ENCODE results near the gene USP26.
"Not testable (repeated sequence)": the region's sequence is repeated elsewhere in the genome, so short reads cannot be mapped to it uniquely, and the experiment has no call there.

USP26 gene

GRCh38 chrX:133053861-133054598 is 42.9 kb downstream of the USP26 start:
- ATAC-seq: no peak

DNA sequence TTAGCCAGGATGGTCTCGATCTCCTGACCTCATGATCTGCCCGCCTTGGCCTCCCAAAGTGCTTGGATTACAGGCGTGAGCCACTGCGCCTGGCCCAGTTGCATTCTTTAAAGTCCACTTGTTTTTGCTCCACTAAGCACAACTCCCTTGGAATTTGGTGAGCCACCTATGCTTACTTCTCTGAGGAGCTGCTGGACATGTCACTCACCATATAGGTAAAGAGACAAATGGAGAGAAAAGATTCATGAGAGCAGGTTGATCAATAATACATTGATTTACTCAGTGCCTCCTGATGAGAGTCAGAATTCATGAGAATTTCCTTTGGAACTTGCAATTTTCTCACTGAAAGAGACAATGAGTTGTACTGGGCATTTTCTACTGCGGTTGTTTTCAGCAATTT is 48.2 kb downstream of the USP26 start:
- H3K36me3 Mint-ChIP-seq: no peaks in the 10 kb centered on the region
- DNase-seq (ENCODE audit: low spot score in 2 of 2): no peak
- no peak overlapping the region for H3K27ac Mint-ChIP-seq
- H3K9me3 Mint-ChIP-seq: no peaks in the 10 kb centered on the region
- H3K4me3 Mint-ChIP-seq: no peak overlapping the region
- no peak for ATAC-seq
- no peaks in the 10 kb centered on the region for H3K4me1 Mint-ChIP-seq

More at GRCh38 chrX:133053861-133054598, 42.9 kb downstream of the USP26 start:
- H3K9me3 Mint-ChIP-seq: no peaks in the 10 kb centered on the region
- no peaks in the 10 kb centered on the region for H3K36me3 Mint-ChIP-seq
- H3K27ac Mint-ChIP-seq: no peak overlapping the region
- no peak overlapping the region for H3K4me3 Mint-ChIP-seq
- no peak for DNase-seq (ENCODE audit: low spot score in 2 of 2)
- no peaks in the 10 kb centered on the region for H3K4me1 Mint-ChIP-seq

GRCh38 chrX:133046601-133047000 is 50.3 kb downstream of the USP26 start:
- Mint-ChIP-seq H3K4me1 (no peaks in the 10 kb centered on the region), H3K27ac (no peak overlapping the region), H3K4me3 (no peak overlapping the region), H3K9me3 (no peaks in the 10 kb centered on the region), H3K36me3 (no peaks in the 10 kb centered on the region)
- ATAC-seq: no peak
- DNase-seq (ENCODE audit: low spot score in 2 of 2): no peak

- DNase-seq (ENCODE audit: low spot score in 2 of 2) (no peak), ATAC-seq (no peak)
- H3K9me3 Mint-ChIP-seq: no peaks in the 10 kb centered on the region
- no peaks in the 10 kb centered on the region for H3K36me3 Mint-ChIP-seq
- H3K27ac Mint-ChIP-seq: no peak overlapping the region
- H3K4me3 Mint-ChIP-seq: no peak overlapping the region
- H3K4me1 Mint-ChIP-seq: no peaks in the 10 kb centered on the region
Observed at GRCh38 chrX:133045986-133046385, 50.9 kb downstream of the USP26 start.

GRCh38 chrX:133044145-133044786 is 52.6 kb downstream of the USP26 start:
- H3K27ac Mint-ChIP-seq; H3K4me3 Mint-ChIP-seq; H3K9me3 Mint-ChIP-seq; DNase-seq (ENCODE audit: low spot score in 2 of 2); ATAC-seq; H3K36me3 Mint-ChIP-seq; H3K4me1 Mint-ChIP-seq: not testable (repeated sequence)

GRCh38 chrX:133042260-133042659 is 54.6 kb downstream of the USP26 start:
- DNase-seq (ENCODE audit: low spot score in 2 of 2) (no peak), ATAC-seq (no peak)
- no peak overlapping the region for H3K27ac Mint-ChIP-seq
- H3K4me3 Mint-ChIP-seq: no peak overlapping the region
- H3K4me1 Mint-ChIP-seq: no peaks in the 10 kb centered on the region
- no peaks in the 10 kb centered on the region for H3K36me3 Mint-ChIP-seq
- H3K9me3 Mint-ChIP-seq: peaks cover 7% of the 10 kb centered on the region

GRCh38 chrX:133033010-133033409 is 63.9 kb downstream of the USP26 start:
- Mint-ChIP-seq H3K36me3 (no peaks in the 10 kb centered on the region), H3K9me3 (no peaks in the 10 kb centered on the region)
- no peak for ATAC-seq

DNA sequence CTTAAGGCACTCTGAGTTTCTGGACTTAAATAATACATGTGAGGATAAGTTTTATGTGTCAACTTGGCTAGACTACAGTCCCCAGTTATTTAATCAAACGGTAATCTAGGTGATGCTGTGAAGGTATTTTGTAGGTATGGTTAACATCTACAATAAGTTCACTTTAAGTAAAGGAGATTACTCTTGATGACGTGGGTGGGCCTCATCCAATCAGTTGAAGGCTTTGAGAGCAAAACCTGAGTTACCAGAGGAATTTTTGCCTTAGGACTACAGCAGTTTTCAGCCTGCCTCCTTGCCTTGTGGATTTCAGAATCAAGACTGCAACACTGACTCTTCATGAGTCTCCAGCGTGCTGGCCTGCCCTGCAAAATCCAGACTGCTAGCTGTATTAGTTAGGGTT is 78.7 kb downstream of the USP26 start:
- Mint-ChIP-seq H3K4me3 (no peak overlapping the region), H3K36me3 (no peaks in the 10 kb centered on the region), H3K4me1 (no peaks in the 10 kb centered on the region), H3K9me3 (no peaks in the 10 kb centered on the region), H3K27ac (no peak overlapping the region)
- DNase-seq (ENCODE audit: low spot score in 2 of 2) (no peak), ATAC-seq (no peak)

More at GRCh38 chrX:133033010-133033409, 63.9 kb downstream of the USP26 start:
- no peak overlapping the region for H3K27ac Mint-ChIP-seq
- no peak overlapping the region for H3K4me3 Mint-ChIP-seq
- no peak for DNase-seq (ENCODE audit: low spot score in 2 of 2)
- H3K4me1 Mint-ChIP-seq: no peaks in the 10 kb centered on the region

DNA sequence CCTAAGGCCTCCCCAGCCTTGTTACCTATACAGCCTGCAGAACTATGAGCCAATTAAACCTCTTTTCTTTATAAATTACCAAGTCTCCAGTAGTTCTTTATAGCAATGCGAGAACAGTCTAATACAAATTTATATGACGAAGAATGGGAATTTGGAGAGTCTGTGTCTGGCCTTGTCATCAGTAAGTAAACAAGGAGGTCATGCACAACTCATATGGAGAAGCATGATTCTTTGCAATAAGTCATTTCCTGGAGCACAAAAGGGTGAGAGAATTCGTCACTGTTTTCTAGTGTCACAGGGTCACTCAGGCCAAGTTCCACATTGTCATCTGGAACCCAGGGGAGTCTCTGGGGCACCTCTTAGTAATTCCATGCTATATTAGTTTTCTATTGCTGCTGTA is 89.5 kb downstream of the USP26 start:
- Mint-ChIP-seq H3K4me3 (no peak overlapping the region), H3K9me3 (peaks cover 2% of the 10 kb centered on the region), H3K4me1 (no peaks in the 10 kb centered on the region), H3K36me3 (no peaks in the 10 kb centered on the region), H3K27ac (no peak overlapping the region)
- ATAC-seq: no peak
- no peak for DNase-seq (ENCODE audit: low spot score in 2 of 2)

DNA sequence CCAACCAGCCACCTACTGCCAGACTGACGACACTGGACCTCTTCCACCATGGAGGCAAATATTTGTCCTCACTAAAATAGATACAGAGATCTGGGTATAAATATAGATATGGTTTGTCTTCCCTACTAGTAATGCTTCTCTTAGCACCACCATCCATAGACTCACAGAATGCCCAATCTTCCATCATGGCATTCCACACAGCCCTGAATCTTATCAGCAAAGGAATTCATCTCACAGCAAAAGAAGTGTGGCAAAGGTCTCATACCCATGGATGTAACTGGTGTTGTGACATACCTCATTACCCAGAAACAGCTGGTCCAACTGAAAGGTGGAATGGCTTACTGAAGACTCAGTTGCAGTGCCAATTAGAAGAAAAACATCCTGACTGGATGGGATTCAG is 91.3 kb downstream of the USP26 start:
- ATAC-seq (no peak), DNase-seq (ENCODE audit: low spot score in 2 of 2) (no peak)
- Mint-ChIP-seq H3K27ac (no peak overlapping the region), H3K36me3 (no peaks in the 10 kb centered on the region), H3K9me3 (peaks cover 2% of the 10 kb centered on the region), H3K4me3 (no peak overlapping the region), H3K4me1 (no peaks in the 10 kb centered on the region)

- H3K4me3 Mint-ChIP-seq: no peak overlapping the region
- H3K27ac Mint-ChIP-seq: no peak overlapping the region
- H3K9me3 Mint-ChIP-seq: peaks cover 2% of the 10 kb centered on the region
- no peaks in the 10 kb centered on the region for H3K36me3 Mint-ChIP-seq
- no peak for ATAC-seq
- no peaks in the 10 kb centered on the region for H3K4me1 Mint-ChIP-seq
- no peak for DNase-seq (ENCODE audit: low spot score in 2 of 2)
Observed at GRCh38 chrX:133005042-133005441, 91.9 kb downstream of the USP26 start.

- Mint-ChIP-seq H3K4me1 (no peaks in the 10 kb centered on the region), H3K9me3 (no peaks in the 10 kb centered on the region), H3K36me3 (no peaks in the 10 kb centered on the region), H3K27ac (no peak overlapping the region), H3K4me3 (no peak overlapping the region)
- ATAC-seq (no peak), DNase-seq (ENCODE audit: low spot score in 2 of 2) (no peak)
Observed at GRCh38 chrX:132999209-132999608, 97.7 kb downstream of the USP26 start.

DNA sequence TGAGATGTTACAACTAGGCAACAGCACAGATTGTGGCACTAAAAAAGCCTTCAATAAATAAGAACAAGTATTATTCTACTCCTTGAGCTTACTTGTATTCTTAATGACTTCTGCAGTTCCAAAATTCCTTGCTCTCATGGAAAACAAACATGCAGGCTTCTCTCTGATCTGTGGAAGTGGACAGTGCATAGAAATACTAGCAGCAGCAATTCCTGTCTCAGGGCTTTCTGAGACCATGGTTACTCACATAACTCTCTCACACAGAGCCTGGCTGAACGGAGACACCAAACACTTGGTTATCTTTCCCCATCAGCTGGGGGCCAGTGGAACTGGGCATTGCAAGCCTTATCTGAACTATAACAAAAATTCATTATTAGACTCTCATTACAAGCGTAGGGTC is 106.1 kb downstream of the USP26 start:
- no peaks in the 10 kb centered on the region for H3K4me1 Mint-ChIP-seq
- no peak overlapping the region for H3K27ac Mint-ChIP-seq
- DNase-seq (ENCODE audit: low spot score in 2 of 2): no peak
- no peak overlapping the region for H3K4me3 Mint-ChIP-seq
- ATAC-seq: no peak
- no peaks in the 10 kb centered on the region for H3K9me3 Mint-ChIP-seq
- H3K36me3 Mint-ChIP-seq: no peaks in the 10 kb centered on the region

DNA sequence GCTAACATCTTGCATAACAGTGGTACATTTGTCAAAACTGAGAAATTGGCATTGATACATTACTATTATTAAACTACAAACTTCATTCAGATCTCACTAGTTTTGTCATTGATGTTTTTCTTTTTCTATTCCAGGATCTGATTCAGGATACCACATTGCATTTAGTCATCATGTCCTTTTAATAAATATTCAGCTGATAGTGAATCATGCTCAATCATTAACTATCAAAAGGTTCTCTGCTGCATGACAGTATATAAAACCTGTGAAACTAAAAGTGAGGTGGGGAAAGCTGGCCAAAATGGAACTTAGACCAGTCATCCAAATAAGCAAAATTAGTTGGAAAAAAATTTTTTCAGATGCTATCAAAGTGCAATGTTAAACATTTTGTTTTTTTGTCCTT is 110.4 kb downstream of the USP26 start:
- Mint-ChIP-seq H3K4me1 (no peaks in the 10 kb centered on the region), H3K9me3 (no peaks in the 10 kb centered on the region), H3K27ac (no peak overlapping the region), H3K4me3 (no peak overlapping the region), H3K36me3 (no peaks in the 10 kb centered on the region)
- no peak for ATAC-seq
- no peak for DNase-seq (ENCODE audit: low spot score in 2 of 2)

DNA sequence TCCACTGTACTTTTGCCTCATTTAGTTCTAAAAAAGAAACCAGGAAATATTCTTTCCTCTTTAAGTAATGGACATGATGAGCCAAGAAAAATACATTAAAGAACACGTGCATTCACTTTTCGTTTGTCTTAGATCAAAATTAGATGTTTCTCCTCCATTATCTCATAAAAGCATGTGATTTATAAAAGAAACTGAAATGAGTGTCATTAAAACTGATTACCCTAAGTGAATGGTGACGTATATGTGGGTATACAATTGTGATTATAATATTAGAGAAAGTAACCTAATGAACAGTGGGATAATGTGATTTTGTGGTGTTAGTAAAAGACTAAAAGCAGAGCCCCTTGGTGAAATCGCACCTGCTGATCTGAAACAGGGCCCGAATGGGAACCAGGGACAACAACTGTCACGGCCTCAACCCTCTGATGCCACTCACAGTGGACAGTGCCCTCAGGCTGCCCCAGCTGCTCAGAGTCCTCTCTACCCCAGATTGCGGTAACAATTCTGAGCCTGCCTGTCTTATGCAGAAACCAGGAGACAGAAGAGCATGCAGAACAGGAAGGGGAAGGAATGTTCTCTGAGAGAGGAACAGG is 112.8 kb downstream of the USP26 start:
- Mint-ChIP-seq H3K4me3 (no peak overlapping the region), H3K36me3 (no peaks in the 10 kb centered on the region), H3K27ac (no peak overlapping the region), H3K9me3 (no peaks in the 10 kb centered on the region), H3K4me1 (no peaks in the 10 kb centered on the region)
- no peak for DNase-seq (ENCODE audit: low spot score in 2 of 2)
- ATAC-seq: no peak

DNA sequence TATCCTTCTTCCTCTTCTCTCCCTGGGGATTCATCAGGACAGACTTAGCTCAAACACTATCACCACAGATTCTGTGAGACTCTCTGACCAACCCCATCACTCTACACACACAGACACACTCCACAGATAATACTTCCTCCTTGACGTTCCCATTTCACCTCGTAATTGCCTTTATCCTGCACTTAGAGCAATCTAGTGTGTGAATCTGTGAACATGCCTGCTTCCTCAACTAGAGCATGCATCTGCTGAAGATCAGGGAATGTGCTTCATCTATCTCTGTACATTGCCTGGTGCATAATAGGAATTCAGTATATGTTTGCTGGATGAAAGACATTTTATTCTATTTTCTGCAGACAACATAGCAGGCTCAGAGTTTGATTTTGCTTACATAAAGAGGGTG is 113.4 kb downstream of the USP26 start:
- Mint-ChIP-seq H3K4me1 (no peaks in the 10 kb centered on the region), H3K9me3 (no peaks in the 10 kb centered on the region), H3K27ac (no peak overlapping the region), H3K4me3 (no peak overlapping the region), H3K36me3 (no peaks in the 10 kb centered on the region)
- ATAC-seq (no peak), DNase-seq (ENCODE audit: low spot score in 2 of 2) (no peak)
